Measurements from ENCODE around the gene KIR2DL3. TPM values are rescaled to one million over a fixed set of nuclear protein-coding genes. Genes with fewer than 3 reads are reported as not detected.
"Not testable (repeated sequence)": the region's sequence is repeated elsewhere in the genome, so short reads cannot be mapped to it uniquely, and the experiment has no call there.

The KIR2DL3 gene
- polyA plus RNA-seq, 4 donors, result not detected

GRCh38 chr19:54739587-54740497 lies 1.5 kb downstream of the KIR2DL3 start:
- no peak for DNase-seq (ENCODE audit: low read depth in 4 of 4, low spot score in 3 of 4)

DNA sequence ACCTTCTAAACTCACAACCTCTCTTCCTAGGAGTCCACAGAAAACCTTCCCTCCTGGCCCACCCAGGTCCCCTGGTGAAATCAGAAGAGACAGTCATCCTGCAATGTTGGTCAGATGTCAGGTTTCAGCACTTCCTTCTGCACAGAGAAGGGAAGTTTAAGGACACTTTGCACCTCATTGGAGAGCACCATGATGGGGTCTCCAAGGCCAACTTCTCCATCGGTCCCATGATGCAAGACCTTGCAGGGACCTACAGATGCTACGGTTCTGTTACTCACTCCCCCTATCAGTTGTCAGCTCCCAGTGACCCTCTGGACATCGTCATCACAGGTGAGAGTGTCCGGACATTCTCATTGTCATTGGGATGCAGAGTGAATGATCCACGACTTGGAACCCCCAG lies 3.6 kb downstream of the KIR2DL3 start:
- DNase-seq (ENCODE audit: low read depth in 4 of 4, low spot score in 3 of 4), result not testable (repeated sequence)

GRCh38 chr19:54744080-54744479 lies 5.8 kb downstream of the KIR2DL3 start:
- not testable (repeated sequence) for DNase-seq (ENCODE audit: low read depth in 4 of 4, low spot score in 3 of 4)

DNA sequence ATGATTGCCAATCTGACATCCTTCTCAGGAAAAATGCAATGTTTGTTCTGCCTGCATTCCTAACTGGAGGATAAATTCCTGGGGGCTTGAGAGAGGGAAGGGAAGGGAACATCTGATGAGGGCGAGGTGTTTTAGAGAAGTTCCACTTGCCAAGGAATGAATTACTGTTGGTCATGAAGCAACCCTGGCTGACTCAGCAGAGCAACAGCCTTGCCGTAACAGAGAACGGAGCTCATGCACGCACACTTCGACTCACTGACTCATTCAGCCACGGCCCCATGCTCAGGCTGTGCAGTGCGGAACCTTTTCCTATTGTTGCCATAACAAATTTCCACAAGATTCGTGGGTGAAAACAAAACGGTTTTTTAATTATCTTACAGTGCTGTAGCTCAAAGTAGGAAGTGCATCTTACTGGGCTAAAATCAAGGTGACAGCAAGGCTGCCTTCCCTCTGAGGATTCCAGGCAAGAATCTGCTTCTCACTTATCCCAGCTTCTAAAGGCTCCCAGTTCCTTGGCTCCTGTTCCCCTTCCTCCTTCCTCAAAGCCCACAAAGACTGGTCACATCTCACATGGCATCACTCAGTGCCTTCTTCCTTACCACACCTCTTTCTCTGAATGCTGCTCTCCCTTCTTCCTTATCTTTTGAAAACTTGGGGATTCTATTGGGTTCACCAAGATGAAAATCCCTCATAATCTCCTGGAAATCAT lies 9.5 kb downstream of the KIR2DL3 start:
- DNase-seq (ENCODE audit: low read depth in 4 of 4, low spot score in 3 of 4), result not testable (repeated sequence)

- DNase-seq (ENCODE audit: low read depth in 4 of 4, low spot score in 3 of 4), result not testable (repeated sequence)
These were observed 12.0 kb downstream of the KIR2DL3 start for GRCh38 chr19:54750276-54750675.

GRCh38 chr19:54756204-54757110 lies 18.1 kb downstream of the KIR2DL3 start:
- DNase-seq (ENCODE audit: low read depth in 4 of 4, low spot score in 3 of 4), result not testable (repeated sequence)

- DNase-seq (ENCODE audit: low read depth in 4 of 4, low spot score in 3 of 4), result not testable (repeated sequence)
These were observed 20.3 kb downstream of the KIR2DL3 start for GRCh38 chr19:54758577-54758976.

- DNase-seq (ENCODE audit: low read depth in 4 of 4, low spot score in 3 of 4), result not testable (repeated sequence)
These were observed 25.9 kb downstream of the KIR2DL3 start for GRCh38 chr19:54764219-54764618.

- DNase-seq (ENCODE audit: low read depth in 4 of 4, low spot score in 3 of 4), result not testable (repeated sequence)
These were observed 28.2 kb downstream of the KIR2DL3 start for GRCh38 chr19:54766464-54766863.

GRCh38 chr19:54769646-54770045 lies 31.3 kb downstream of the KIR2DL3 start, which contains the start of gene KIR2DL1:
Gene KIR2DL1 (plus strand): TSS chr19:54769793. CDS start chr19:54769851, 58 bp downstream.
- DNase-seq (ENCODE audit: low read depth in 4 of 4, low spot score in 3 of 4), result not testable (repeated sequence)

- not testable (repeated sequence) for DNase-seq (ENCODE audit: low read depth in 4 of 4, low spot score in 3 of 4)
These were observed 32.2 kb downstream of the KIR2DL3 start for GRCh38 chr19:54770511-54770910.

GRCh38 chr19:54771018-54771960 lies 33.0 kb downstream of the KIR2DL3 start:
- DNase-seq (ENCODE audit: low read depth in 4 of 4, low spot score in 3 of 4), result not testable (repeated sequence)

DNA sequence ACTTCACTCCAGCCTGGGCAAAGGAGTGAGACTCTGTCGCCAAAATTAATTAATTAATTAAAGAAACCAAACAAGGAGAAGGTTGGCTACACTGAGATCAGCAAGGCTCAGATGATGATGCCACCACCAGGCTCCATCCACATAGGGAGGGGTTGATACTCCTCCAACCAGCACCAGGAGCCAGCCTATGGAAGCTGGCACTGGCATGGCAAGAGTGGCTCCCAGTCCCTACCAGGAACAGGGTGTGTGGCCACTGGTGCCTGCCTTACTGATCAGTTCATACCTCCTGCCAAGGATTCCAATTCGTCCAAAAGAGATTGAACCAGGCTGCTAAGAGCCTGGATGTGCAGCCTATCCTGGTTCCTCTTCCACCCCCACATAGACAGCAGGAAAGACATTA lies 34.4 kb downstream of the KIR2DL3 start:
- not testable (repeated sequence) for DNase-seq (ENCODE audit: low read depth in 4 of 4, low spot score in 3 of 4)

GRCh38 chr19:54775095-54775815 lies 36.9 kb downstream of the KIR2DL3 start:
- DNase-seq (ENCODE audit: low read depth in 4 of 4, low spot score in 3 of 4), result not testable (repeated sequence)

DNA sequence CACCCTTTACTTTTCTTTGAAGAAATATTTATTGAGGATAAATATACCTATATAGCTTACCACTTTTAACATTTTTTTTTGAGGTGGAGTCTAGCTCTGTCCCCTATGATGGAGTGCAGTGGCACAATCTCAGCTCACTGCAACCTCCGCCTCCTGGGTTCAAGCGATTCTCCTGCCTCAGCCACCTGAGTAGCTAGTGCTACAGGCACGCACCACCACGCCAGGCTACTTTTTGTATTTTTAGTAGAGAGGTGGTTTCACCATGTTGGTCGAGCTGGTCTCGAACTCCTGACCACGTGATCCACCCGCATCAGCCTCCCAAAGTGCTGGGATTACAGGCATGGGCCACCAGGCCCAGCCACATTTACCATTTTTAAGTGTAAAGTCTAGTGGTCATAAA lies 37.5 kb downstream of the KIR2DL3 start:
- DNase-seq (ENCODE audit: low read depth in 4 of 4, low spot score in 3 of 4), result not testable (repeated sequence)

GRCh38 chr19:54777851-54778250 lies 39.5 kb downstream of the KIR2DL3 start:
- not testable (repeated sequence) for DNase-seq (ENCODE audit: low read depth in 4 of 4, low spot score in 3 of 4)

- DNase-seq (ENCODE audit: low read depth in 4 of 4, low spot score in 3 of 4), result not testable (repeated sequence)
These were observed 40.6 kb downstream of the KIR2DL3 start for GRCh38 chr19:54778896-54779295.

- not testable (repeated sequence) for DNase-seq (ENCODE audit: low read depth in 4 of 4, low spot score in 3 of 4)
These were observed 44.6 kb downstream of the KIR2DL3 start for GRCh38 chr19:54782916-54783315.
